PFSK-1 (cell line): ENCODE measurements around the gene GYS1.

Experiments
- FOXP2 ChIP-seq: optimal IDR thresholded peaks from 2 replicates; pipeline ENCODE3; 2011; ENCODE audit warnings: borderline replicate concordance, control low read depth, inconsistent platforms; ENCODE audit not compliant: insufficient read depth; ENCODE audit errors: extremely low read length, extremely low read depth
- POLR2AphosphoS5 ChIP-seq: IDR thresholded peaks from 2 replicates; pipeline ENCODE4 v1.6.1; 2012; ENCODE audit warnings: low read depth, mild to moderate bottlenecking, control low read depth, low read length, moderate library complexity
- SIN3A ChIP-seq: IDR thresholded peaks from 2 replicates; pipeline ENCODE4 v1.6.1; 2012; ENCODE audit warnings: mild to moderate bottlenecking, low read length, moderate library complexity, borderline replicate concordance; ENCODE audit not compliant: insufficient read depth
- TAF1 ChIP-seq: IDR thresholded peaks from 2 replicates; pipeline ENCODE4 v1.6.1; 2012; ENCODE audit warnings: low read length, control low read depth, borderline replicate concordance; ENCODE audit not compliant: insufficient read depth
- TF ChIP-seq, protein P1 (sequence below), 2 experiments: IDR thresholded peaks; 2 replicates each; pipeline versions ENCODE4 v1.6.1 to v1.8.0; 2011 to 2012; ENCODE audit warnings: low read depth in 2 of 2, low read length in 2 of 2, control low read depth in 1 of 2, inconsistent platforms in 1 of 2, mild to moderate bottlenecking in 1 of 2, moderate library complexity in 1 of 2; ENCODE audit not compliant: insufficient read depth in 1 of 2

Gene GYS1

DNA sequence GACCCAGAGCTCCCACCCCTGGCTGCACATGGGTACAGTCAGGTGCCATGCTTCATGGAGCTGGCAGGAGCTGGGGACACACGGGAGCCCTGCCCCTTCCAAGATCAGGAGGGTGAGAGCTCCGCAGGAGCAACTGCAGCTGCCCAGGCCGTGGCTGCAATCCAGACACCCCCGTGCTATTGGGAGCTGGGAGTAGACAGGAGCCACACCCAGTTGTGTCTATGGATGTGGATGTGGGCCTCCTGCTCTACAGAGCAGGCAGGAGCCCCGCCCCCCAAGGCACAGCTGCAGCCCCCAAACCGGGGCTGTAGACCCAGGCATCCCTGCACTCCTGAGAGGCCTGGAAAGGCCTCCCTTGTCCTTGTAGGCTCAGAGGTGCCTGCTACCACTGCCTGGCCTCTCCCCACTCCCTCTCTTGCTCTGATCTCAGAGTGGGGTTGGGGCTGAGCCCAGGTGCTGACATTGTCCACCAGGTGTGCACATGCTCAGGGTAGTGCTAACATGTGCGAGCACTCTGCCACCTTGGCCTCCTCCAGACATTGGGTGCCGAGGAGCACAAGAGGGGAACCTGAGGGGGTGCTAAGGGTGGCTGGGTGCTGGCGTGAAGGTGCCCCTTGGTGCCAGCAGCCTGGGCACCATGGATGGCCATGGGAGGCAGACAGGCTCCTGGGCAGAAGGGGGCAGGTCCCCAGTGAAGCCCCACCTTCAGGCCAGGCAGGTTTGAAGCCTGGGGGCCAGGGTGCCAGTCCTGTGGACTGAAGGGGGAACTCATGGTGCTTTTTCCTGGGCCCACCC is 46.4 kb downstream of the GYS1 start:
- TF ChIP-seq SIN3A (no peak), TAF1 (no peak), FOXP2 (no peak), POLR2AphosphoS5 (no peak)
- TF ChIP-seq, protein P1, sequence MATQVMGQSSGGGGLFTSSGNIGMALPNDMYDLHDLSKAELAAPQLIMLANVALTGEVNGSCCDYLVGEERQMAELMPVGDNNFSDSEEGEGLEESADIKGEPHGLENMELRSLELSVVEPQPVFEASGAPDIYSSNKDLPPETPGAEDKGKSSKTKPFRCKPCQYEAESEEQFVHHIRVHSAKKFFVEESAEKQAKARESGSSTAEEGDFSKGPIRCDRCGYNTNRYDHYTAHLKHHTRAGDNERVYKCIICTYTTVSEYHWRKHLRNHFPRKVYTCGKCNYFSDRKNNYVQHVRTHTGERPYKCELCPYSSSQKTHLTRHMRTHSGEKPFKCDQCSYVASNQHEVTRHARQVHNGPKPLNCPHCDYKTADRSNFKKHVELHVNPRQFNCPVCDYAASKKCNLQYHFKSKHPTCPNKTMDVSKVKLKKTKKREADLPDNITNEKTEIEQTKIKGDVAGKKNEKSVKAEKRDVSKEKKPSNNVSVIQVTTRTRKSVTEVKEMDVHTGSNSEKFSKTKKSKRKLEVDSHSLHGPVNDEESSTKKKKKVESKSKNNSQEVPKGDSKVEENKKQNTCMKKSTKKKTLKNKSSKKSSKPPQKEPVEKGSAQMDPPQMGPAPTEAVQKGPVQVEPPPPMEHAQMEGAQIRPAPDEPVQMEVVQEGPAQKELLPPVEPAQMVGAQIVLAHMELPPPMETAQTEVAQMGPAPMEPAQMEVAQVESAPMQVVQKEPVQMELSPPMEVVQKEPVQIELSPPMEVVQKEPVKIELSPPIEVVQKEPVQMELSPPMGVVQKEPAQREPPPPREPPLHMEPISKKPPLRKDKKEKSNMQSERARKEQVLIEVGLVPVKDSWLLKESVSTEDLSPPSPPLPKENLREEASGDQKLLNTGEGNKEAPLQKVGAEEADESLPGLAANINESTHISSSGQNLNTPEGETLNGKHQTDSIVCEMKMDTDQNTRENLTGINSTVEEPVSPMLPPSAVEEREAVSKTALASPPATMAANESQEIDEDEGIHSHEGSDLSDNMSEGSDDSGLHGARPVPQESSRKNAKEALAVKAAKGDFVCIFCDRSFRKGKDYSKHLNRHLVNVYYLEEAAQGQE (IDR thresholded peaks at IDR 0.05; ENCODE audit: insufficient read depth in 1 of 2, low read depth in 2 of 2, low read length in 2 of 2): no peak

DNA sequence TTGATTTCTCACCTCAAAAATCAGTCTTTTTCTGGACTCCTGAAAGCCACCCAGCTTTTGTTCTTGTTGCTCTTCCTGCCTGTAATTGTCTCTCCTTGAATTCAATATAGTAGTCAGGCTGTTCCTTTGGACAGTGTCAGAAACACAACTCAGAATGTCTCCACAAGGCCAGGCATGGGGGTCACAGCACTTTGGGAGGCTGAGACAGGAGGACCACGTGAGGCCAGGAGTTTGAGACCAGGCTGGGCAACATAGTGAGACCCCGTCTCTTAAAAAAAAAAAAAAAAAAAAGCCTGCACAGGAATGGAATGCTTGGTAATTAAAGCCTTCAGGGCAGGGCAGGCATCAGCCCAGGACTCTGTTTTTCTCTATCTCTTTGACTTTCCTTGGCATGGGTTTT is 47.3 kb downstream of the GYS1 start:
- no peak for TF ChIP-seq TAF1
- TF ChIP-seq, protein P1 (IDR thresholded peaks at IDR 0.05; ENCODE audit: insufficient read depth in 1 of 2, low read depth in 2 of 2, low read length in 2 of 2): no peak
- TF ChIP-seq POLR2AphosphoS5: no peak
- TF ChIP-seq FOXP2: no peak
- no peak for TF ChIP-seq SIN3A

DNA sequence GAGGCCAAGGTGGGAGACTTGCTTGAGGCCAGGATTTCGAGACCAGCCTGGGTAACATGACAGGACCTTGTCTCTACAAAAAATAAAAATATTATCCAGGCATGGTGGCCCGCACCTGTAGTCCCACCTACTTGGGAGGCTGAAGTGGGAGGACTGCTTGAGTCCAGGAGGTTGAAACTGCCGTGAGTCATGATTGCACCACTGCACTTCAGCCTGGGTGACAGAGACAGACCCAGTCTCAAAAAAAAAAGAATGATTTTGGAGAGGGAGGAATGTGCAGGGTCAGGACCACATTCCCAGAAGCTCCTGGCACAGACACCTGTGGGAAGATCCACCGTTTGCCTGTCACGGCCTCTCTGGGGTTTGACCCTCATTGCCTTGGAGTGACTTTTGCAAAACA is 47.7 kb downstream of the GYS1 start:
- TF ChIP-seq TAF1 (no peak), FOXP2 (no peak), POLR2AphosphoS5 (no peak), SIN3A (no peak)
- TF ChIP-seq, protein P1 (IDR thresholded peaks at IDR 0.05; ENCODE audit: insufficient read depth in 1 of 2, low read depth in 2 of 2, low read length in 2 of 2): no peak

DNA sequence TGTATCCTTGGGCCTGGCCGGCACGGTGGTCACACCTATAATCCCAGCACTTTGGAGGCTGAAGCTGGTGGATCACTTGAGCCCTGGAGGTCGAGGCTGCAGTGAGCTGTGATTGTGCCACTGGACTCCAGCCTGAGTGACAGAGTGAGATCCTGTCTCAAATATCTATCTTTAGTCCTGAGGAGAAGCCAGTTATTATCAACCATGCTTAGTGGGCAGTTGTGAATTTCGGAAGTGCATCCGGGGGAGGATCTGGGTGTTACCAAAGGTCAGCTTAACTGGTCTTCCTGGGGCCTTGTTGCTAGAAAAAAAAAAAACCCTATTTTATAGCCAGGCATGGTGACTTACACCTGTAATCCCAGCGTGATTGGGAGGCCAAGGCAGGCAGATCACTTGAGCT is 50.0 kb downstream of the GYS1 start:
- TF ChIP-seq POLR2AphosphoS5: no peak
- no peak for TF ChIP-seq FOXP2
- TF ChIP-seq, protein P1 (IDR thresholded peaks at IDR 0.05; ENCODE audit: insufficient read depth in 1 of 2, low read depth in 2 of 2, low read length in 2 of 2): no peak
- TF ChIP-seq SIN3A: no peak
- no peak for TF ChIP-seq TAF1

DNA sequence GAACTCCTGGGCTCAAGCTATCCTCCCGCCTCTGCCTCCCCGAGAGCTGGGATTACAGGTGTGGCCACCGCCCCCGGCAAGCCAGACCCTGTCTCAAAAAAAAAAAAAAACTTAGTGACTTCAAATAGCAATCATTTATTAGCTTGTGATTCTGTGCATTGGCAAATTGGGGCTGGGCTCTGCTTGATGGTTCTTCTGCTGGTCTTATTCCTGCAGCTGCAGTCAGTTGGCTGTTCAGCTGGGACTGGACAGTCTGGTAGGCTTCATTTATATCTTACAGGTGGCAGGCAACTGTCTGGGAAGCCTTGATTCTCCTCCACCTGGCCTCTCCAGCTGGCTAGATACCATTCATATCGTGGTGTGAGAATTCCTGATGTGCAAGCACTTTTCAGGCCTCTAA is 52.2 kb downstream of the GYS1 start:
- TF ChIP-seq FOXP2 (no peak), TAF1 (no peak), POLR2AphosphoS5 (no peak), SIN3A (no peak)
- TF ChIP-seq, protein P1 (IDR thresholded peaks at IDR 0.05; ENCODE audit: insufficient read depth in 1 of 2, low read depth in 2 of 2, low read length in 2 of 2): no peak
